ENCODE measurements around the gene TMEM175.

Gene TMEM175

GRCh38 chr4:958696-959337 lies 26.6 kb downstream of the TMEM175 start:
- DNase-seq (ENCODE audit: low spot score) = no peak

GRCh38 chr4:959338-960139 lies 27.3 kb downstream of the TMEM175 start:
- no peak for DNase-seq (ENCODE audit: low spot score)

- DNase-seq (ENCODE audit: low spot score) = no peak
Observed at GRCh38 chr4:960140-960635, 27.9 kb downstream of the TMEM175 start.

GRCh38 chr4:960636-961350 lies 28.5 kb downstream of the TMEM175 start:
- DNase-seq (ENCODE audit: low spot score) = no peak

GRCh38 chr4:961351-962230 lies 29.3 kb downstream of the TMEM175 start:
- DNase-seq (ENCODE audit: low spot score) = no peak

GRCh38 chr4:962231-963208 lies 30.3 kb downstream of the TMEM175 start:
- no peak for DNase-seq (ENCODE audit: low spot score)

- DNase-seq (ENCODE audit: low spot score) = no peak
Observed at GRCh38 chr4:963276-964225, 31.3 kb downstream of the TMEM175 start.

- no peak for DNase-seq (ENCODE audit: low spot score)
Observed at GRCh38 chr4:964346-965025, 32.2 kb downstream of the TMEM175 start.

- DNase-seq (ENCODE audit: low spot score) = no peak
Observed at GRCh38 chr4:965048-965765, 32.9 kb downstream of the TMEM175 start.

GRCh38 chr4:965766-966134 lies 33.5 kb downstream of the TMEM175 start:
- no peak for DNase-seq (ENCODE audit: low spot score)

GRCh38 chr4:966266-967112 lies 34.2 kb downstream of the TMEM175 start:
- DNase-seq (ENCODE audit: low spot score) = no peak

- no peak for DNase-seq (ENCODE audit: low spot score)
Observed at GRCh38 chr4:967113-968104, 35.1 kb downstream of the TMEM175 start.

- no peak for DNase-seq (ENCODE audit: low spot score)
Observed at GRCh38 chr4:968221-968620, 36.0 kb downstream of the TMEM175 start.

- DNase-seq (ENCODE audit: low spot score) = no peak
Observed at GRCh38 chr4:968621-969394, 36.5 kb downstream of the TMEM175 start.

GRCh38 chr4:970046-970745 lies 37.9 kb downstream of the TMEM175 start:
- DNase-seq (ENCODE audit: low spot score) = no peak

Data from activated CD4-positive, alpha-beta T cell treated with anti-CD3 and anti-CD28 coated beads, Interleukin-2, Interleukin-4, amounts not matched to agents 100 ng/mL and 50 ng/mL, durations not matched to agents 16 hours and 8 hours (primary cell).